ENCODE results near the gene MTREX.

- TF ChIP-seq EZH2 (IDR thresholded peaks at IDR 0.05; ENCODE audit: borderline replicate concordance, insufficient read depth, low read depth, low read length, poor library complexity, severe bottlenecking) (no peak), CTCF (IDR thresholded peaks at IDR 0.05) (no peak)
These were observed 56.8 kb downstream of the MTREX start for GRCh38 chr5:55364537-55365055.

Measured in B cell (primary cell).